Ascending aorta (tissue), 2 donors: Measurements from ENCODE around the gene EVA1A. TPM values are rescaled to one million over a fixed set of nuclear protein-coding genes. Genes with fewer than 3 reads are reported as not detected.

Experiments used
- DNase-seq, 2 donors: peaks; one replicate each; pipeline ENCODE4 v3.0.0-alpha.2; 2019; ENCODE audit warnings: low spot score in 2 of 2
- H3K27ac ChIP-seq, 2 donors: fragments of 200-600 bp; sonication (generic); one replicate each; pipeline ENCODE4 v1.5.1; 2016 to 2017; ENCODE audit warnings: mild to moderate bottlenecking in 1 of 2
- H3K27me3 ChIP-seq: fragments of 200-600 bp; sonication (generic); one replicate; pipeline ENCODE4 v1.5.1; 2017
- H3K36me3 ChIP-seq, 2 donors: fragments of 200-600 bp; sonication (generic); one replicate each; pipeline ENCODE4 v1.5.1; 2016
- H3K4me1 ChIP-seq, 2 donors: fragments of 200-600 bp; sonication (generic); one replicate each; pipeline ENCODE4 v1.5.1; 2016 to 2017; ENCODE audit warnings: mild to moderate bottlenecking in 1 of 2
- H3K4me3 ChIP-seq, 2 donors: fragments of 200-600 bp; sonication (generic); one replicate each; pipeline ENCODE4 v1.5.1; 2016 to 2017; ENCODE audit warnings: mild to moderate bottlenecking in 1 of 2
- H3K9me3 ChIP-seq, 2 donors: fragments of 200-600 bp; sonication (generic); one replicate each; pipeline ENCODE4 v1.5.1; 2016
- intact Hi-C: fragments of 100-400 bp; cut with DNase I; formaldehyde crosslinking; loops from one replicate; pipeline ENCODE4 v1.15.1; 2023
- total RNA-seq: library from RNA; depleted of rRNA; stranded (reverse); fragments of >200 nt; gene quantifications from one replicate; pipeline ENCODE4 v1.1.0, GENCODE V29; 2016
- TF ChIP-seq, protein P1 (sequence below), 3 experiments: fragments of 200-600 bp in 2 of 3; fragments of 450-650 bp in 1 of 3; sonication (generic) in 2 of 3; IDR thresholded peaks; one replicate each; pipeline ENCODE4 v1.5.1; 2016 to 2019; ENCODE audit warnings: antibody characterized with exemption in 3 of 3, mild to moderate bottlenecking in 1 of 3, moderate library complexity in 1 of 3

The EVA1A gene
- total RNA-seq, 1 donor from 2014 or later, result not detected

GRCh38 chr2:75607400-75607798 lies 46.7 kb upstream of the EVA1A start:
- DNase-seq, result no peak
- TF ChIP-seq, protein P1, sequence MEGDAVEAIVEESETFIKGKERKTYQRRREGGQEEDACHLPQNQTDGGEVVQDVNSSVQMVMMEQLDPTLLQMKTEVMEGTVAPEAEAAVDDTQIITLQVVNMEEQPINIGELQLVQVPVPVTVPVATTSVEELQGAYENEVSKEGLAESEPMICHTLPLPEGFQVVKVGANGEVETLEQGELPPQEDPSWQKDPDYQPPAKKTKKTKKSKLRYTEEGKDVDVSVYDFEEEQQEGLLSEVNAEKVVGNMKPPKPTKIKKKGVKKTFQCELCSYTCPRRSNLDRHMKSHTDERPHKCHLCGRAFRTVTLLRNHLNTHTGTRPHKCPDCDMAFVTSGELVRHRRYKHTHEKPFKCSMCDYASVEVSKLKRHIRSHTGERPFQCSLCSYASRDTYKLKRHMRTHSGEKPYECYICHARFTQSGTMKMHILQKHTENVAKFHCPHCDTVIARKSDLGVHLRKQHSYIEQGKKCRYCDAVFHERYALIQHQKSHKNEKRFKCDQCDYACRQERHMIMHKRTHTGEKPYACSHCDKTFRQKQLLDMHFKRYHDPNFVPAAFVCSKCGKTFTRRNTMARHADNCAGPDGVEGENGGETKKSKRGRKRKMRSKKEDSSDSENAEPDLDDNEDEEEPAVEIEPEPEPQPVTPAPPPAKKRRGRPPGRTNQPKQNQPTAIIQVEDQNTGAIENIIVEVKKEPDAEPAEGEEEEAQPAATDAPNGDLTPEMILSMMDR (IDR thresholded peaks at IDR 0.05), result no peak

GRCh38 chr2:75606761-75607399 lies 46.1 kb upstream of the EVA1A start:
- peaks cover 4% of the 10 kb centered on the region for H3K27me3 ChIP-seq
- TF ChIP-seq, protein P1 (IDR thresholded peaks at IDR 0.05), result no peak
- H3K36me3 ChIP-seq, result no peaks in the 10 kb centered on the region
- DNase-seq, result no peak
- H3K9me3 ChIP-seq, result no peaks in the 10 kb centered on the region
- intact Hi-C loops, result no loop called here
- no peak overlapping the region for H3K4me3 ChIP-seq
- H3K27ac ChIP-seq, result no peak overlapping the region
- H3K4me1 ChIP-seq, result no peaks in the 10 kb centered on the region

More at GRCh38 chr2:75607400-75607798, 46.7 kb upstream of the EVA1A start:
- Histone ChIP-seq H3K27me3 (peaks cover 4% of the 10 kb centered on the region), H3K27ac (no peak overlapping the region), H3K36me3 (no peaks in the 10 kb centered on the region), H3K9me3 (no peaks in the 10 kb centered on the region), H3K4me1 (no peaks in the 10 kb centered on the region), H3K4me3 (no peak overlapping the region)
- intact Hi-C loops, result no loop called here

GRCh38 chr2:75605770-75606529 lies 45.2 kb upstream of the EVA1A start:
- Histone ChIP-seq H3K27ac (no peak overlapping the region), H3K27me3 (peaks cover 4% of the 10 kb centered on the region), H3K9me3 (no peaks in the 10 kb centered on the region), H3K36me3 (no peaks in the 10 kb centered on the region), H3K4me3 (no peak overlapping the region), H3K4me1 (no peaks in the 10 kb centered on the region)
- TF ChIP-seq, protein P1 (IDR thresholded peaks at IDR 0.05), result no peak
- no peak for DNase-seq
- intact Hi-C loops, result no loop called here

- no peak overlapping the region for H3K27ac ChIP-seq
- DNase-seq, result no peak
- no peak overlapping the region for H3K4me3 ChIP-seq
- intact Hi-C loops, result no loop called here
- H3K36me3 ChIP-seq, result no peaks in the 10 kb centered on the region
- no peaks in the 10 kb centered on the region for H3K4me1 ChIP-seq
- TF ChIP-seq, protein P1 (IDR thresholded peaks at IDR 0.05), result no peak
- no peaks in the 10 kb centered on the region for H3K9me3 ChIP-seq
- peaks cover 4% of the 10 kb centered on the region for H3K27me3 ChIP-seq
These were observed 43.7 kb upstream of the EVA1A start for GRCh38 chr2:75604484-75604883.

- no peak for DNase-seq
- TF ChIP-seq, protein P1 (IDR thresholded peaks at IDR 0.05), result no peak
- no peaks in the 10 kb centered on the region for H3K9me3 ChIP-seq
- no peaks in the 10 kb centered on the region for H3K36me3 ChIP-seq
- no peak overlapping the region for H3K27ac ChIP-seq
- intact Hi-C loops, result no loop called here
- H3K4me1 ChIP-seq, result no peaks in the 10 kb centered on the region
- H3K27me3 ChIP-seq, result peaks cover 4% of the 10 kb centered on the region
- no peak overlapping the region for H3K4me3 ChIP-seq
These were observed 42.7 kb upstream of the EVA1A start for GRCh38 chr2:75603477-75603876.
